ENCODE results near the gene NDUFB7.

DNA sequence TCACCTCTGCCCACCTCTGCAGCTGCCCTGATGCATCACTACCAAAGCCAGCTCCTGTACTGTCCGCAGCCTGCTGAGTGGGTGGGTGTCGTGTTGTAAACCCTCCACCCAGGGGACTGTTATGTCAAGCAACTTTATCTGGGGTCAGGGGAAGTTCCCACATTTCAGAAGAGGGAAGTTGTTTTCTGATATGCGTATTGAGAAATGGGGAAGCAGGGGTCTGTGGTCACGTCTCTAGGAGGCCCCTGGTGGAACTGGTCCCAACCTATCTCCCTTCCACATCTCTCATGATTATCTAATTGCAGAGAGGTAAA is 42.2 kb upstream of the NDUFB7 start:
- TF ChIP-seq, protein P1, sequence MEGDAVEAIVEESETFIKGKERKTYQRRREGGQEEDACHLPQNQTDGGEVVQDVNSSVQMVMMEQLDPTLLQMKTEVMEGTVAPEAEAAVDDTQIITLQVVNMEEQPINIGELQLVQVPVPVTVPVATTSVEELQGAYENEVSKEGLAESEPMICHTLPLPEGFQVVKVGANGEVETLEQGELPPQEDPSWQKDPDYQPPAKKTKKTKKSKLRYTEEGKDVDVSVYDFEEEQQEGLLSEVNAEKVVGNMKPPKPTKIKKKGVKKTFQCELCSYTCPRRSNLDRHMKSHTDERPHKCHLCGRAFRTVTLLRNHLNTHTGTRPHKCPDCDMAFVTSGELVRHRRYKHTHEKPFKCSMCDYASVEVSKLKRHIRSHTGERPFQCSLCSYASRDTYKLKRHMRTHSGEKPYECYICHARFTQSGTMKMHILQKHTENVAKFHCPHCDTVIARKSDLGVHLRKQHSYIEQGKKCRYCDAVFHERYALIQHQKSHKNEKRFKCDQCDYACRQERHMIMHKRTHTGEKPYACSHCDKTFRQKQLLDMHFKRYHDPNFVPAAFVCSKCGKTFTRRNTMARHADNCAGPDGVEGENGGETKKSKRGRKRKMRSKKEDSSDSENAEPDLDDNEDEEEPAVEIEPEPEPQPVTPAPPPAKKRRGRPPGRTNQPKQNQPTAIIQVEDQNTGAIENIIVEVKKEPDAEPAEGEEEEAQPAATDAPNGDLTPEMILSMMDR (IDR thresholded peaks at IDR 0.05), result no peak
- TF ChIP-seq POLR2A (IDR thresholded peaks at IDR 0.05), result no peak

Data from thyroid gland (tissue), 4 donors.